Natural killer cell treated with Interleukin-12 subunit alpha and Interleukin-12 subunit beta and Interleukin-15 and Interleukin-18, amount 100 ng/mL, for 72 hours (primary cell): ENCODE data around the gene BCAS3. TPM values are rescaled to one million over a fixed set of nuclear protein-coding genes. Genes with fewer than 3 reads are reported as not detected.

Experiments used
- ATAC-seq, 2 donors: fragments of 150-1000 bp; cut with Tn5 transposase in 1 of 2; sonication (Bioruptor Pico), chemical (Tn5 transposase) in 1 of 2; 2 replicates each; pipeline ENCODE4 v1.10.0; 2021
- DNase-seq: peaks from one replicate; pipeline ENCODE4 v3.0.0; 2022; ENCODE audit warnings: low spot score
- H3K27ac Mint-ChIP-seq, 2 donors: 1 replicate in 1 of 2; 2 replicates in 1 of 2; pipeline ENCODE4 v1.8.0; 2022; ENCODE audit warnings: mixed read lengths in 2 of 2, mild to moderate bottlenecking in 1 of 2, moderate library complexity in 1 of 2
- H3K27me3 Mint-ChIP-seq, 2 donors: 1 replicate in 1 of 2; 2 replicates in 1 of 2; pipeline ENCODE4 v1.8.0; 2022; ENCODE audit warnings: mixed read lengths in 2 of 2
- H3K36me3 Mint-ChIP-seq: one replicate; pipeline ENCODE4 v1.8.0; 2022; ENCODE audit warnings: mixed read lengths
- H3K4me1 Mint-ChIP-seq, 2 donors: 1 replicate in 1 of 2; 2 replicates in 1 of 2; pipeline ENCODE4 v1.8.0; 2022; ENCODE audit warnings: low read depth in 2 of 2, mixed read lengths in 2 of 2, mild to moderate bottlenecking in 1 of 2
- H3K4me3 Mint-ChIP-seq: one replicate; pipeline ENCODE4 v1.8.0; 2022; ENCODE audit warnings: mixed read lengths
- H3K9me3 Mint-ChIP-seq: 2 replicates; pipeline ENCODE4 v1.8.0; 2022; ENCODE audit warnings: mixed read lengths
- total RNA-seq, 2 donors: library from RNA; stranded (reverse); gene quantifications; one replicate each; pipeline ENCODE4 v1.2.3, GENCODE V29; 2022

BCAS3 gene
- total RNA-seq, 2 donors from 2014 or later = 19.5 to 26.4 TPM

DNA sequence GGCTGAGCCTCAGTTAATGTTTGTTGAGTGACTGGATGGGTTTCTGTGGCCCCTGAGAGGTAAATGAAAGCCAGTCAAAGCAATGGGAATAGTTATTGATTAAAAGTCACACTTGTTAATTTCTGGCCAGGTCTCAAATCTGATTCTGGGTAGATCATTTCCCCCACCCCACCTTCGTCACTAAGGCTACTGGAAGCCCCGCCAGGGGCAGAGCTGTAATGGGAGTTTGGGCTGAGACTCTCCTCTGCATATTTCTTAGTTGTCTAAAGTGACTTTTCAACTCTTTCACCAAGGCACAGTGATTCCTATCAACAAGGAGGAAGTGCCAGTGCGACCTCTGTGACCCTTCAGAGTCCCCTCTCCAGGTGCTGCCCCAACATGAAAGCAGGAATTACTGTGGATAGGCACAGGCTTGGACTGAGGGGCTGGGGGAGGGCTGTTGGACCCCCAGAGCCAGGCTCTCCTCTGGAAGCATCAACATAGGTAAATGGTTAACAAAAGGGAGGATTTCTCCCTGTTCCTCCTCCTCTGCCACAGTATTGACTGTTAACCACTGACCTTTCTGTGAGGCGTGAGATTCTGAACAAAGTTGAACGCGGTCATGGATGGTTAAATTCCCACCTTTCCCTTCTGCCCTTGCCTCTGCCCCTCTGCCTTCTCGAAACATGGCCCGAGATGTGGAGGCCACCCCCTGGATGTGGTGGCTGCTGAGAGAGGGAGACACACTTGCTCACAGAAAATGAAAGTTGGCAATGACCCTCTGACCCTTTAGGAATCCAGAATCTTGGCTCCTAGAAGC lies 701.2 kb downstream of the BCAS3 start:
- no peaks in the 10 kb centered on the region for H3K4me1 Mint-ChIP-seq
- no peak for DNase-seq
- H3K4me3 Mint-ChIP-seq = no peak overlapping the region
- no peaks in the 10 kb centered on the region for H3K27me3 Mint-ChIP-seq
- H3K36me3 Mint-ChIP-seq = no peaks in the 10 kb centered on the region
- ATAC-seq = no peak
- no peaks in the 10 kb centered on the region for H3K9me3 Mint-ChIP-seq
- no peak overlapping the region for H3K27ac Mint-ChIP-seq

DNA sequence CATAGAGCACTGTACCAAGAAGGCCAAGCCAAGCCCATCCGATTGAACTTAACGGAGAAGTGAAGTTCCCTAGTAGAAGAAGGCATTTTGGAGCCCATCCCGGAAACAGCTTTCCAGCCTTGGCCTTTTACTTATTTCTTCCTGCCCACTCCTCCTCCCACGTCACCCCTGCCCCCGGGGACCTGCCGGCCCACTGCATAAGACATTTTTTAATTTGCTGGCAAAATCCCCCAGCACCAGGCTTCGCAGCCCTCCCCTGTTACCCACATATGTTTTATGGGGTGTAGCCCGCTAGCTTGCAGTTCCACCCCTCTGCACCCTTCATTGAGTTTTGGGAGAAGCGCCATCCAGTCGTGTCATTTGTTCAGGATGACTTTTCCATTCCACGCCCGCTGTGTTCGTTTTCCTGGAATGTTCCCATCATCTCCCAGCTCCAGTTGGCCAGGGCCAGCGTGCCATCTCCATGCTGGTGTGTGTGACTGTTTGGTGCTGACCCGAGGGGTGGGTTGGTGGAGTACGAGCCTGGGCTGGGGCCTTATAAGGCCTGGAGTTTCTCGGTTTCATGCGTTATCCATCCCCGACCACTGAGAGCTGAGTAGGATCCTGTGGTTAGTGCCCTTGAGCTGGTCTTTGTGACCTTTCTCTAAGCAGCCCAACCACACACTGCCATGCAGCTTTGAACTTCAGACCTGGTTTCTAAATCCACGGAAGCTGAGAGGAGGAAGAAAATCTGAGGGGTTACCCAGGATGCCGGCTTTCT lies 702.0 kb downstream of the BCAS3 start:
- Mint-ChIP-seq H3K9me3 (no peaks in the 10 kb centered on the region), H3K4me3 (no peak overlapping the region), H3K4me1 (no peaks in the 10 kb centered on the region), H3K27ac (no peak overlapping the region), H3K27me3 (no peaks in the 10 kb centered on the region), H3K36me3 (no peaks in the 10 kb centered on the region)
- ATAC-seq = no peak
- DNase-seq = no peak

DNA sequence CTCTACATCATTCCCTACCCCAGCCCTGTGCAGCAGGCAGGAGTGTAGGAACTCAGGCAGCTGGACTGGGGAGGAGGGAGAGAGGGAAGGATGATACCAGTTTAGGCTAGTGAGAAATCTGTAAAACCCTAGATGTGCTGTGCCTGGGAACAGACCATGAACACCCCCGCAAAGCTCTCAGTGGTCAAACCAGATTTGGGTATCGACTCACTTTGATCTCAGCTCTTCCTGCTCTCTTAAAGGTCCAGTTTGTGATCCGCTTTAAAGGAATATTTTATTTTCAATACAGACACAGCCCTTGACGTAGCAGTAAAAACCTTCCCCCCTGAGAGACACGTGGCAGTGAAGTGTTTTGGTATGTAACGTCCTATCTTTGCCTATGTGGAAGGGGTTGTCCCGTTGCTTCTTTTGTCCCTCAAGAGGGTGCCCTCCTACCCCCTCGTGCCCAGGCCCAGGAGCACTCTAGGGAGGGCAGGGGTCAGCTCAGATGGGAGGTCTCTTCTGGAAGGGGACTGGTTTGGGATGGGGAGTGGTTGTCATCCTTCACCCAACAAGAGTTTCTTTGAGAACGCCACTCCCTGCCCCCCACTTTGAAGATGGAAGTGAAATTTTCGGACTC lies 702.7 kb downstream of the BCAS3 start:
- H3K9me3 Mint-ChIP-seq = no peaks in the 10 kb centered on the region
- no peaks in the 10 kb centered on the region for H3K27me3 Mint-ChIP-seq
- no peak for DNase-seq
- no peaks in the 10 kb centered on the region for H3K4me1 Mint-ChIP-seq
- H3K27ac Mint-ChIP-seq = no peak overlapping the region
- H3K4me3 Mint-ChIP-seq = no peak overlapping the region
- no peak for ATAC-seq
- no peaks in the 10 kb centered on the region for H3K36me3 Mint-ChIP-seq

DNA sequence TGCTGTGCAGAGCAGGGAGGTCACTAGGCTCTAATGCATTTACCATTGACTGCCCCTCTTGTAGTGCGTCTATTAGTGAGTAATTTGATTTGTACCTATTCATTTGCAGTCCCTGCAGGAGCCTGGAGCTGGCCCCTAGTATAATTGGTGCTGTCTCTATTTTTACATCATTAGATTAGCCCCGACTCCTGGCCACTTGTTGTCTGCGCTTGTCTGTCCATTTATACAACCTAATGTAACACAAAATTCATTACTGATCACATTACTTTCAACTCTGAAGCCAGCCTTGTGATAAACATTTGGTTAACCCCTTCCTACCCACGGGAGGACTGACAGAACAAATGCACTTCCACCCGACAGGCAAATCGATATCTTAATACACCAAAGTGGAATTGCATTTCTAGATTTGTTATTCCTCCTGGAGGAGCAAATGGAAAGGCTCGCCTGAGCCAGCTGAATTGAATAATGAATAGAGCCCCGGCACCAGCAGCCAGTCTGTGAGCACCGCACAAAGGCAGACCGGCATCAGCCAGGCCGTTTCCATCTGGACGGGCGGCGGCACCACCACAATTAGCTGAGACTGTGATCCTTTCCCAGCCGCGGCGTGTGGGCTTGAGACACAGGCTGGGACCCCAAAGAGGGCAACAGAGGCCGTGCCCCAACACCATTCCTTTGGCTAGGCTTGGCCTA lies 703.3 kb downstream of the BCAS3 start:
- ATAC-seq (no peak), DNase-seq (no peak)
- Mint-ChIP-seq H3K4me1 (no peaks in the 10 kb centered on the region), H3K9me3 (no peaks in the 10 kb centered on the region), H3K27ac (no peak overlapping the region), H3K27me3 (no peaks in the 10 kb centered on the region), H3K4me3 (no peak overlapping the region), H3K36me3 (no peaks in the 10 kb centered on the region)

DNA sequence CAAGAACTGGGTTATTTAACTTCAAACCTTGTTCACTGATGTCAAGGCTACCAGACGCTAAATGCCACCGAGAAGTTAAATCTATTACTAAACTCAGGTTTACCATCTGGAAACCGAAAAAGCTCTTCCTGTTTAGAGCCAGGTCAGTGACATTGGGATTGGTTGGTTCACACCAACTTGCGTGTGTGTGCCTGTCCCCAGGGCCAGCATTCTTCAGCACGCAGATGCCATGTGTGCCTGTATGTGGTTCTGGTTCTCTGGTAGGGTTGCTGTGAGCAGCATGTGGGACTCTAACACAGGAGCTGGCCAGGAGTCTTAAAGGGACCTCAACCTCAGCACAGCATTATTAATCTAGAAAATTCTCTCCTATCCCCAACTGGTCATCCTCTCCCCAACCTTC lies 703.9 kb downstream of the BCAS3 start:
- no peak for DNase-seq
- Mint-ChIP-seq H3K36me3 (no peaks in the 10 kb centered on the region), H3K9me3 (no peaks in the 10 kb centered on the region), H3K4me1 (no peaks in the 10 kb centered on the region), H3K27ac (no peak overlapping the region), H3K27me3 (no peaks in the 10 kb centered on the region), H3K4me3 (no peak overlapping the region)
- no peak for ATAC-seq

DNA sequence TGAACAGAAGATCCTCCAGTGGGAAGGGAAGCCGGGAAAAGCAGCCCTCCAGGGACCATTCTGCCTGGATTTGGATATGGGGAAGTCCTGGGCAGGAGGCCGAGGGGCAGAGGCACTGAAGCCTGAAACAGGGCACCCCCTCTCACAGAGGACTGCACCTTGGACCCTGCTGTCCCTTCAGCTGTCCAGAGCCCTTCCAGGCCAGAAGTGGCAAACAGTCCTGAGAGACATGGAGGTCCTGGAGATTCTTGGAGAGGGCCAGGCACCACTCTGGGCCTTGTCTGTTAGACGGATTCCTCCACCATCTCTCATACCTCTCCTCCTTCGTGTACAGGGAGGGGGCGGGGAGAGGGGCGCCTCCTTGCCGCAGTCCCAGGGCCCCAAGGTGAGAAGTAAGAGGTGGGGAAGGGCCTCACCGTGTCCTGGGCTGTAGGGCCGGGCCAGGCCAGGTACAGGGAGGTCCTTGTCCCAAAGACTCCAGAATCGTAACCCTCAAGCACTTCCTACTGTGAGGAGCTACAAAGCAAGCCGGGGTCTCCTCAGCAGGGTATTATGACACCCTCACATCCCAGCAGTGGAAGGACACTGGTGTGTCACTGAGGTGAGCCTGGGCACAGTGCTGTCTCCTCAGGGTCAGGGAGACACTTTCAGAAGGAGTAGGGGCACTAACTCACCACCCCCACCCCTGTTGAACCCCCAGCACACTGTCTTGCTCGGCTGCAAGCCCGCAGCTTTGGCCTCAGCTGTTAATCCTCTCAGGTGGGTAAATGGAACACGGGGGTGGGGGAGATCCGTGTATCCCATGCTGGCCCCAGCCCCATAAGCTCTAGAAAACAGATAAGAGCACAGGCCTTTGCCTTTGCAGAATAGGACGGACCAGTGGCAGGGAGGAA lies 705.4 kb downstream of the BCAS3 start:
- Mint-ChIP-seq H3K4me1 (no peaks in the 10 kb centered on the region), H3K27me3 (no peaks in the 10 kb centered on the region), H3K36me3 (no peaks in the 10 kb centered on the region), H3K4me3 (no peak overlapping the region), H3K9me3 (no peaks in the 10 kb centered on the region), H3K27ac (no peak overlapping the region)
- ATAC-seq (no peak), DNase-seq (no peak)

DNA sequence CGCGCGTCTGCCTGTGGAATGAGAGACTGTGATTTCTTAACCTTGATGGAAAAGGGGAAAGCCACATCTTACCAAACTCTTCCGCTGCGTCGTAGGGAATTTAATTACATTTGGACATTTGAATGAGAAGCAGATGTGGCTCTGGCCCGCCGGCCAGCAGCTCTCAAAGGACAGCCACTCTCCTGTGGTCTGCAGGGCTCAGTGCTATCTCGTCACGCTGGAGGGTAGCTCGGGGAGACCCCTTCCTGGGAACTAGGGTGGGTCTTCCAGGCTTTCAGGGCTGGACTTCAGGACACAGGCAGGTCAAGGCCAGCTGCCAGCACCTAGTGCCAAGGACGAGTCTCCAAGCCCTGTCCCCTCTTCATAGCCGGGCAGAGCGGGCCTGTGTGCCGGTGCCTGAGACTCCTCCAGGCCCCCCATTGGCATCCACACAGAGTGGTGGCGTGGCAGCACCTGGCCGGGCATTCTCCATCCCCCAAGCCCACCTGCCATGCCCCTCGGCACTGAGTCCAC lies 706.1 kb downstream of the BCAS3 start:
- H3K36me3 Mint-ChIP-seq = no peaks in the 10 kb centered on the region
- H3K4me3 Mint-ChIP-seq = no peak overlapping the region
- H3K9me3 Mint-ChIP-seq = no peaks in the 10 kb centered on the region
- DNase-seq = no peak
- no peaks in the 10 kb centered on the region for H3K4me1 Mint-ChIP-seq
- ATAC-seq = no peak
- no peak overlapping the region for H3K27ac Mint-ChIP-seq
- H3K27me3 Mint-ChIP-seq = no peaks in the 10 kb centered on the region

DNA sequence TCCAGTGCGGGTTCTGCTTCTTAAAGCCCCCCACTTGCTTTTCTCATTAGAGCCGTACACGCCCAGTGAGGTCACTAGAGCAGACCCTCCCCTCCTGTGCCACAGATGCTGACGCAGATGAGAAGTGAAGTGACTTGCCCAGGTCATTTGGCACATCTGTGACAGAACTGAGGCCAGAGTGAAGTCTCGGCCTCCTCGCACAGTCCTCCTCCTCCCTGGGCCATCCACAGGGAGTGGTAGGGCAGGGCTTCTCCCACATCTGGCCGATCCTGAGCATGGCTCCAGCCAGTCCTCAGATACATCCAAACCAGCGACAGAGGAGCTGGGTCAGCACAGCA lies 706.7 kb downstream of the BCAS3 start:
- Mint-ChIP-seq H3K36me3 (no peaks in the 10 kb centered on the region), H3K9me3 (no peaks in the 10 kb centered on the region), H3K27me3 (no peaks in the 10 kb centered on the region), H3K4me3 (no peak overlapping the region), H3K4me1 (peaks cover 4 to 5% of the 10 kb centered on the region in 2 donors), H3K27ac (no peak overlapping the region)
- DNase-seq (no peak), ATAC-seq (no peak)

DNA sequence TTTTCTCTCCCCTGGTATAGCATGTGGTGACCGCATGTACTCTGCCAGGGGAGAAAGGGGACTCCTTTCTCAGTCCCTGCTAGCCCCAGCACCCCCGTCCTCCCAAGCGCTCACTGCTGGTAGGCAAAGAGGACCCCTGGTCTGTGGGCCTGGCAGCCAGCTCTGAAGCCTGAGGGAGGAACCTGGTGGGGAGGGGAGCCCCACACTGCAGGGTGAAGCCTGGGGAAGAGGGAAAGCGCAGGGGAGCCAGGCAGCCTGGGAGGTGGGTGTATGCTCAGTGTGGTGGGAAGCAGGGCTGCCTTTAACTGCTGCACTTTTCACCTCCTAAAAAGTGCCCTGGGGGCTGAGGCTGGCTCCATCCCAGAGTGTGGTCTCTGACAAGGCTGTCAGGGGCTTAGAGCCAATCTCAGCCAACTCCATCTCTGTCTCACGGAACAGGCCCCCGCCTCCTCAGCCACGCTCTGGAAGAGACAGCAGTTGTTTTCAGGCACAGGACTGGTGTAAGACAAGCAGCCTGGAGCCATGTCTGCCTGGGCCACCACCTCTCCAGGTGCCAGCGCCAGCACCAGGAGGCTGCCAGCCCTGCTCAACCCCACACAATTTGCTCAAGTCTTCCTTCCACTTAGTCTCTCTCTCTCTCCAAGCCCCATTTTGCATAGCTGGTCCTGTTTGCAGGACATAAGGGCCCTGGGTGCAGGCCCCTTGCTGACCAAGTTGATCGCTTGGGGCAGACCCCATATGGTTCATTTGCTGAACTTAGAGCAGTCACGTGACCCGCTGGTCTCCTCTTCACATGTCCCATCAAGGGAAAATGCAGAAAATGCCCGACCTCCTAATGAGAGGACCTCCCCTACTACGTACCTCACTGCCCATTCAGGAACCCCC lies 707.3 kb downstream of the BCAS3 start:
- DNase-seq (no peak), ATAC-seq (peak in 1 of 2 donors; percentile 2)
- H3K27ac Mint-ChIP-seq = no peak overlapping the region
- H3K4me3 Mint-ChIP-seq = no peak overlapping the region
- no peaks in the 10 kb centered on the region for H3K36me3 Mint-ChIP-seq
- H3K27me3 Mint-ChIP-seq = no peaks in the 10 kb centered on the region
- H3K4me1 Mint-ChIP-seq = peaks cover 5 to 6% of the 10 kb centered on the region in 2 donors
- H3K9me3 Mint-ChIP-seq = no peaks in the 10 kb centered on the region

DNA sequence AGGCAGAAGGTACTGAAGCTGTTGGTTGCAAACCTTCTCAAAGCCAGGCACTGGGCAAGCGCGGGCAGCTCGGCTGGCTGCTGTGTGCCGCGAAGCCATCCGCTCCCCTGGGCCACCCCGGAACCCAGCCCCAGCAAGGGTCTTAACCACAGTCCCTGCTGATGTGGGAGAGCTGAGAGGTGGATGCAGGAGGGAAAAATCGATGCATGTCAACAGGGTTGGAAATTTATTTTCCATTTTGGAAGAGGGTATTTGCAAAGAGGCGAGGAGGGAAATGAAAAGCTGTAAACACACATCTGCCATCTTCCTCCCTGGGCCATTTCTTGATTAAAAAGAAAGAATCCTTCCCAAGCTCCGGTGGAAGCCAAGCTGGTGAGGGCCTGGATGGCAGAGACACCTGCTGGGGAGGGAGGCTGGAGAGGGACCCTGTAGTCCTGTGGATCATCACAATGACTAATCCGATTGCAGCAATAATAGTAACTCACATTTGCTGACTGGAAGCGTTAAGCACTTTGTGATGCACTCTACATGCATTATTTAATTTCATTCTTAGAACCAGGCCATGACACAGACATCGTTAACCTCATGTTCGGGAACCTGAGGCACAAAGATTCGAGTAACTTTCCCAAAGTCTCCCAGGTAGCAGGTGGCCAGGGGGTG lies 708.1 kb downstream of the BCAS3 start:
- DNase-seq (no peak), ATAC-seq (no peak)
- H3K27me3 Mint-ChIP-seq = no peaks in the 10 kb centered on the region
- no peak overlapping the region for H3K27ac Mint-ChIP-seq
- peaks cover 5 to 6% of the 10 kb centered on the region in 2 donors for H3K4me1 Mint-ChIP-seq
- no peak overlapping the region for H3K4me3 Mint-ChIP-seq
- no peaks in the 10 kb centered on the region for H3K36me3 Mint-ChIP-seq
- H3K9me3 Mint-ChIP-seq = no peaks in the 10 kb centered on the region

DNA sequence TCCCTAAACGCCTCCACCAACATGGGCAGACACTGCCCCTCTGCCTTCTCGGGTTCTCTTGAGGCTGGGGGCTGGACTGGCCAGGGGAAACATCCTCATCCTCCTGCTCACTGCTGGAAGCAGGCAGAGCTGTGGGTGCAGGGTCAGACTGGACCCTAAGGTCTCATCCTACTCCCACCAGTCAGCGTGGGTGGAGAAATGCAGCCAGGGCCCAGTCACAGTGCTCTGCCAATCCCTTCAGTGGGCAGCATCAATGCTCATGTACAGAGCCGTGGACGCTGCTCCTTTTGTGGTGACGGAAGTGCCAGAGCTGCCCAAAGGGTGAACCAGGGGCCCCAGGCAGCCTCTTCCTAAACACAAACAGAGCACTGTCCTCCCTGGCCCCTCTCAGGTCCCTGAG lies 708.6 kb downstream of the BCAS3 start:
- H3K36me3 Mint-ChIP-seq = no peaks in the 10 kb centered on the region
- H3K27me3 Mint-ChIP-seq = no peaks in the 10 kb centered on the region
- ATAC-seq = no peak
- H3K4me1 Mint-ChIP-seq = peaks cover 5 to 6% of the 10 kb centered on the region in 2 donors
- no peak for DNase-seq
- no peaks in the 10 kb centered on the region for H3K9me3 Mint-ChIP-seq
- no peak overlapping the region for H3K4me3 Mint-ChIP-seq
- no peak overlapping the region for H3K27ac Mint-ChIP-seq

DNA sequence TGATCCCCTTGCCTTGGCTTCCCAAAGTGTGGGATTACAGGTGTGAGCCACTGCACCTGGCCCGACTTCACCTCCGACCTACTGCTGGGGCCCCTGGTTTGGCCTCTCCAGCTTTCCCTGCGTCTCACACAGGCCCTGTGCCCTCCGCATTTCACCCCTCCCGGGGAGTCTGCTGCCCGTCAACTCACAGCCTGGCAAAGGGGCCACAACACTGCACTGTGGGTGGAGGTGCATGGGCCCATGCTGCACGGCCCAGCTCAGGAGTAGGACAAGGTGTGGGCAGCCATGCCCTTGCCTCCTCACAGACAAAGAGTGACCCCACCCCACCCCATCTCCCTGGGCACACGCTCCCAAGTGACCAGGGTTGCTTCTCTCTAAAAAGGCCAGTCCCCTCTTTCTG lies 709.4 kb downstream of the BCAS3 start:
- ATAC-seq (no peak), DNase-seq (no peak)
- no peaks in the 10 kb centered on the region for H3K27me3 Mint-ChIP-seq
- H3K4me3 Mint-ChIP-seq = no peak overlapping the region
- no peaks in the 10 kb centered on the region for H3K36me3 Mint-ChIP-seq
- H3K4me1 Mint-ChIP-seq = peaks cover 5 to 6% of the 10 kb centered on the region in 2 donors
- H3K9me3 Mint-ChIP-seq = no peaks in the 10 kb centered on the region
- H3K27ac Mint-ChIP-seq = no peak overlapping the region
